ENCODE results near the gene COL6A1.
"Not testable (repeated sequence)": the region's sequence is repeated elsewhere in the genome, so short reads cannot be mapped to it uniquely, and the experiment has no call there.

The COL6A1 gene

DNA sequence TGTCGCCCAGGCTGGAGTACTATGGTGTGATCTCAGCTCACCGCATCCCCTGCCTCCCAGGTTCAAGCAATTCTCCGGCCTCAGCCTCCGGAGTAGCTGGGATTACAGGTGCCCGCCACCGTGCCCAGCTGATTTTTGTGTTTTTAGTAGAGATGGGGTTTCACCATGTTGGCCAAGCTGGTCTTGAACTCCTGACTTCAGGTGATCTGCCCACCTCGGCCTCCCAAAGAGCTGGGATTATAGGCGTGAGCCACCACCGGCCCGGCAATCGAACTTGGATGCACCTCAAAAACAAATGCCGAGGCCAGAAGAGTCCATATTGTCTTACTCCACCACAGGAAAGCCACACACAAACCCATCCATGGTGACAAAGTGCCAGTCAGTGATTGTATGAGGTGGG is 65.3 kb downstream of the COL6A1 start:
- in situ Hi-C loops (cut with MboI; ENCODE audit: low sequenced_read_pairs) = not testable (repeated sequence)

DNA sequence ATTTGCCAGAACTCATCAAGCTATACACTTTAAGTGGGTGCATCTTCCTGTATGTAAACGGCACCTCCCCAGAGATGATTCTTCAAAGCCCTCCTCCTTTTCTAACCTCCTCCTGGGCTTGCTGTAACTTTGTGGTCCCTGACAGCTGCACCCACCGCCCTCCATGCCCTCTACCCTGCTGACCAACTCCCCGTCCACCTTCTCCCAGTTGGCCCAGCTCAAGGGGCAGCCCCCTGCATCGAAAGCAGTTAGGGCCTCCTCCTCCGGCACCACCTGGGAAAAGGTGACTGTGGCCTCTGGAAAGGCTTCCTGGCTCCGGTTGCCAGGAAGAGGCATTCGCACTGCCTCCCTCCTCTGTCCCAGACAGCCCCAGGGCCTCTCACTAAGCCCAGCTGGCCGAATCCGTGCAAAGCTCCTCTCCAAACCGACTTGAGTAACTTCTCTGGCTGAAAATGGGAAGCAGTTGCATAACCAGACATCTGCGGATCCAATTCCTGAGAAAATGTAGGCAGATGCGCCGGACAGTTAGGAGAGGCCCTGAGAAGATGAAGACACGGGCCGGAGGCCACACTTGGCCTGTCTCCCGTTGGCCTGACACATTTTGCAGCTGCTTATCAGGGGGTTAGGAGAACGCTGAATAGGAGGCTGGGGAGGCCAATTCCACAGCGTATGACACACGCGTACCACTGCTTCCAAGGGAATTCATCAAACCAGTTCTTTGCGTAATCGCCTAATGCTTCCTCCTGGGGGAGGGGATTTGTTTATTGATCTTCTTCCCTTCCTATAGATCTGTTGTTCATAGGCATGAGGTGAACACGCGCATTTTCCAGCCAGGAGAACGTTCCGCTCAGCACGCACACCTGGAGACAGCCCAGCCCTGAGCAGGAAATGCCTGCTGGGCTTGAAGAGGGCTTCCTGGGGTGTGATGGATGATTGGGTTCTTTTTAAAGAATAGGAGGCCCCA is 67.6 kb downstream of the COL6A1 start:
- in situ Hi-C loops (cut with MboI; ENCODE audit: low sequenced_read_pairs) = no loop called here

DNA sequence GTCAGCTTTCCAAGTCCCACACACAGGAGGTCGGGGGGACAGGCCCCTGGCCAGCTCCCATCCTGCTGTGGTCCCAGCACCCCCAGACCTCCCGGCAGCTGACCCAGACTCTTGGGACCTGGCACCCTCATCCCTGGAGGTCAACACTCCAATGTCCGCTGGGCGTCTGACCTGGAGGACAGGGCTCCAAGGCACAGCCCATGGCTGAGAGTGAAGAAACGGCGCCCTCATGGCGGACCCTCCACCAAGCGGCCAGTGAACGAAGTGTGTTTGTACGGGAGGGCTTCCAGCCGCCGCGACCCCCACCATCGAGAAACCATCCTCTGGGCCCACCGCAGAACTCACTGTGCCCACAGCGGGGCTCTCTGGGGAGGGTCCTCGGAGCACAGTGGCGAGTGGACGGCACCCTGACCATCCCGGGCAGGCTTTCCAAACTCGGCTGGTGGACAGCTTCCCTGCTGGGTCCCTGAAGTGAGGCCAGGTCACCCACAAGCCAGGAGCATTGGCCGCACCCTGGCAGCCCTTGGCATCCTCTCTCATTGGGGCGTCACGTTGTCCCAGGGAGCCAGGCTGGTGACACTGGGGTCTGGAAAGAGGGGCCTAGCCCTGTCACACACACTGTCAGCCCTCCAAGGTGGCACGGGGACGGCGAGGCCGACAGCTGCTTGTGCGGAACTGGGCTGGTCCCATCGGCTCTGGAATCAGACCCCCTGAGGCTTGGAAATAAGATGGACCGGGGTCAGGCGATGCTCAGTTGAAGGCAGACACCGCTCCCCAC is 68.5 kb downstream of the COL6A1 start:
- in situ Hi-C loops (cut with MboI; ENCODE audit: low sequenced_read_pairs) = no loop called here

DNA sequence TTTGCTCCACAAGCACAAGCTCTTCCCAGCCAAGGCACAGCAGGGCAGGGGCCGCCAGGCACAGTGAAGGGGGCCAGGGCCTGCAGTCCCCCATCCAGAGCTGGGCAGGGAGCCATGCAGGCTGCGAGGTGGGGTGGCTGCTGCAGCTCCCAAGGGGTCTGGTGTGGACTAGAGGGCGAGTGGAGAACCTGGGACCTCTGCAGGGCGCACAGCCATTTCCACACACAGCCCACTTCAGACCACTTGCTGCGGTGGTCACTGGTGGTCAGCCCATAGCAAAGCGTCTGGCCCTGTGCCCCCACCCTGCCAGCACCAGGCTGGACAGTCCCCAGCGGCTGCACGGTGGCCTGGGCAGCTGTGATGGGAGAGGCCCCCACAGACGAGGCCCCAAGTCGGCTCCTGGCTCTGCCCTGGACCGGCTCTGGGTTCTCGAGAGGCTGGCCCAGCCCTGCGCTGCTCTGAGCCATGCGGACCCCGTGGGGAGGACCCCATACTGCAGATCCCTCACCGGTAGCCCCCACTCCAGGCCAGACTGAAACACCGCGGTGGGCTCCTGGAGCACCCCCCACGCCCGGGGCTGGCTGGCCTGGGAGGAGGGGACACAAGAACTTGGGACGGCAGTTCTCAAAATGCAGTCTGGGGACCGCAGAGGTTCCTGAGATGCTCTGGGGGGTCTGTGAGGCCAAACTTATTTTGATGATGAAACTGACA is 69.3 kb downstream of the COL6A1 start:
- in situ Hi-C loops (cut with MboI; ENCODE audit: low sequenced_read_pairs) = no loop called here

DNA sequence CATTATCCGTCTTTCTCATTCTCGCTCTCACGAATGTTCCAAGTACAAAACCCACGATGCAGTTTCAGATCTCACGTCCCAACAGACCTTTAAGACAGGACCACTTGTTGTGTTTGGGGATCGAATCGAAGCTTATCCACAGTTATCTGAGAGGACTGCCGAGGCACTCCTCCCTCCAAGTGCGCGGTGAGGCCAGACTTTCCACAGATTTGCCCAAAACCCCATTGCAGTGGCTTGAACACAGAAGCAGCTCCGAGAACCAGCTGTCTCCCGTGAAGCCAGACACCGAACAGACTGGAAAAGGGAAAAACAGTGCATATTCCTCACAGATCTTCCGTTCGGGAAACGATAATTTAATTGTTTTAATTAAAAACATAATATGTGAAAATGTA is 69.8 kb downstream of the COL6A1 start:
- in situ Hi-C loops (cut with MboI; ENCODE audit: low sequenced_read_pairs) = no loop called here

DNA sequence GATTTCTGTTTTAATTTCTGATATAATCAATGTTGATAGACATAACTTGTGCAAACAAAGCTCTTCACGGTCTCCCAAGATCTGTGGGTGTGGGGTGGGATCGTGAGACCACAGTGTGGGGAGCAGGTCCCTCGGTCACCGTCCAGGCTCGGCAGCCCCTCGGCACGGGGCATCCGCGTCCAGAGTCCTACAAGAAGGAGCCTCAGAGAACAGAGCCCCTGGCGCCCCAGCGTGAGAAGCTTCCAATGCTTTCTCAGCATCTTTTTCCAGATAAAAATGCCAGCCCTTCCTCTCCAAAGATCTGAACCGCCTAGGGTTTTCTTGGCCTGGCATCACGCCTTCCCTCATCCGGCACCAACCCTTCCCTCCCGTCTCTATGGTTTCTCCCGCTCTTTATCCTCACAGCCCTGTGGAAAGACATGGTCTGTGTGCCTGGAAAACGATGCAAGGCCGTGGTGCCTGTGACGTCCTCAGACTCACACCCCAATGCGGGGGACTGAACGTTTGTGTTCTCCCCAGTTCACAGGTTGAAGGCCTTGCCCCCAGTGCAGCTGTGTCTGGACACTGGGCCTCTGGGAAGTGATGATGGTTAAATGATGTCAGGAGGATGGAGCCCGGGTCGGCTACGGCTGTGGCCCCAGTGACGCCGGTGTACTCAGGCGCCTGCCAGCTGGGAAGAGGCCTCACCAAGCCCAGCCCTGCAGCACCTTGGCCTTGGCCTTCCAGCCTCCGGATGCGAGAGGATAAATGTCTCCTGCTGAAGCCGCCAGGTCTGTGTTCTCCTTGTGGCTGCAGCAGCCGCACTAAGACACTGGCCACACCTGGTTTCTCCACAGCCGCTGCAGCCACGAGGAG is 70.5 kb downstream of the COL6A1 start:
- in situ Hi-C loops (cut with MboI; ENCODE audit: low sequenced_read_pairs) = no loop called here

DNA sequence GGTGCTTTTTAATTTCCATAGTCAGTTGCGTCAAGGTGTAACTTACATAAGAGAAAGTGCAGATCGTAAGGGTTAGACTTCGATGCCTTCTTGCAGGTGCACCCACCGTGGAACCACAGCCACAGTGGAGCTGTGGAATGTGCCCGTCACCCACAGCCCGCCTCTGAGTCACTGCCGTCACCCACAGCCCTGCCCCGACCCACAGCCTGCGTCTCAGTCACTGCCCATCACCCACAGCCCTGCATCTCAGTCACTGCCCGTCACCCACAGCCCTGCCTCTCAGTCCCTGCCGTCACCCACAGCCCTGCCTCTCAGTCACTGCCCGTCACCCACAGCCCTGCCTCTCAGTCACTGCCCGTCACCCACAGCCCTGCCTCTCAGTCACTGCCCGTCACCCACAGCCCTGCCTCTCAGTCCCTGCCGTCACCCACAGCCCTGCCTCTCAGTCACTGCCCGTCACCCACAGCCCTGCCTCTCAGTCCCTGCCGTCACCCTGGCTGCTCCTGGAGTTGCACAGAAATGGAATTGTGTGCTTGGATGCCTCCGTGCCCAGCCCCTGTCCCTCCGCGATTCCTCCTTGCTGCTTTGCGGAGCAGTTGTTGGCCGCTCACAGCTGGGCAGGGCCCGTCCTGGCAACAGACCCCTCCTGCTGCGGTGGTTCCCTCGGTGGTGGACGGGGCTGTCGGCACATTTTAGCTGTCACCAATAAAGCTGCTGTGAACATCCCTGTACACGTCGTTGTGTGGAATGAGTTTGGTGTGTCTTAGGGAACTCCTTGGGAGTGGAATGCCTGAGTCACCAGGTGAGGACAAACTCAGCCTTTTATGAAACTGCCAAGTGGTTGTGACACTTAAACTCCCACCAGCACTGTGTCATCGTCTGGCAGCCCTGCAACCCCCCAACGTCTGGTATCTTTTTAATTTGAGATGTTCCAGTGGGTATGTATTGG is 71.4 kb downstream of the COL6A1 start:
- in situ Hi-C loops (cut with MboI; ENCODE audit: low sequenced_read_pairs) = no loop called here

DNA sequence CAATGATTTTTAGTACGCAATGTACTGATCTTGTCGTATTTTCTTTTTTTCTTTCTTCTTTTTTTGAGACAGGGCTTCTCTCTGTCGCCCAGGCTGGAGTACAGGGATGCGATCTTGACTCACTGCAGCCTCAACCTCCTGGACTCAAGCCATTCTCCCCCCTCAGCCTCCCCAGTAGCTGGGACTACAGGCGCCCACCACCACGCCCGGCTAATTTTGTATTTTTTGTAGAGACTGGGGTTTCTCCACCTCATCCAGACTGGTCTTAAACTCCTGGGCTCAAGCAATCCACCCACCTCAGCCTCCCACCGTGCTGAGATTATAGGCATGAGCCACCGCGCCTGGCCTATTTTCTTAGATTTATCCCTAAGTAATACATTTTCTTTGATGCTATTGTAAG is 72.5 kb downstream of the COL6A1 start:
- in situ Hi-C loops (cut with MboI; ENCODE audit: low sequenced_read_pairs) = no loop called here

DNA sequence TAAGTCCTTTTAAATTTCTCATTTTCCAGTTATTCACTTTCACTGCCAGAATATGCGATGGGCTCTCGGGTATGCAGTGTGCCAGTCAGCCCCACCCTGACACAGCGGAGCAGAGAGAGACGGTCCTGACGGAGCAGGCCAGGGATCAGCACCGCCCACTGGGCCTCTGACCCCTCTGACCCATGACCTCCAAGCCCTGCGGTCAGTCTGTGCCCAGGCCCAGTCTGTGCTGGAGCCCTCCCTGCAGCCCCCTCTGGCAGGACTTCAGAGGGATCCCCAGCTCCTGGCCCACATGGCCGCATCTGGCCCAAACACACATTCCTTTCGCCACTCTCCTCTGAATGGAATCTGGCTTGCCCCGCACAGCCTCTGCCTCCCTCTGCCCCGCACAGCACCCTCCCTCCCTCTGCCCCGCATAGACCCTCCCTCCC is 72.9 kb downstream of the COL6A1 start:
- in situ Hi-C loops (cut with MboI; ENCODE audit: low sequenced_read_pairs) = no loop called here

Data from HL-60/S4 treated with retinoic acid at 250 ng/mL for 4 days and 3 days (cell line).